Astrocyte (in vitro differentiated cells and primary cell): ENCODE measurements around the gene UHRF1. TPM values are rescaled to one million over a fixed set of nuclear protein-coding genes. Genes with fewer than 3 reads are reported as not detected.
A peak's percentile ranks its signal among the peaks of the same experiment; 100 is the strongest.

ENCODE experiments used
- DNase-seq: peaks from one replicate; pipeline ENCODE4 v3.0.0-alpha.2; 2010; ENCODE audit warnings: low read depth
- FAIRE-seq: peaks from 2 replicates; lab custom pipeline; 2011; peaks lifted over from hg19 to GRCh38; lab: Jason Lieb, UNC
- H2AFZ ChIP-seq: 2 replicates; pipeline ENCODE4 v1.6.0; 2012; ENCODE audit warnings: low read depth, low read length, inconsistent platforms
- H3K27ac ChIP-seq: 2 replicates; pipeline ENCODE4 v1.5.1; 2011; ENCODE audit warnings: low read depth, low read length, inconsistent platforms
- H3K27me3 ChIP-seq: 2 replicates; pipeline ENCODE4 v1.6.0; 2011; ENCODE audit warnings: low read length, inconsistent platforms; ENCODE audit not compliant: insufficient read depth
- H3K36me3 ChIP-seq: 2 replicates; pipeline ENCODE4 v1.5.1; 2011; ENCODE audit warnings: low read length, inconsistent platforms; ENCODE audit not compliant: insufficient read depth
- H3K4me1 ChIP-seq: 2 replicates; pipeline ENCODE4 v1.5.1; 2011; ENCODE audit warnings: low read length, inconsistent platforms; ENCODE audit not compliant: insufficient read depth
- H3K4me2 ChIP-seq: 2 replicates; pipeline ENCODE4 v1.6.0; 2012; ENCODE audit warnings: low read length, inconsistent platforms
- H3K4me3 ChIP-seq: 2 replicates; pipeline ENCODE4 v1.5.1; 2011; ENCODE audit warnings: low read depth, mild to moderate bottlenecking, low read length, inconsistent platforms; ENCODE audit not compliant: insufficient read depth
- H3K79me2 ChIP-seq: 2 replicates; pipeline ENCODE4 v1.6.0; 2012; ENCODE audit warnings: mild to moderate bottlenecking, low read length, inconsistent platforms; ENCODE audit not compliant: insufficient read depth
- H3K9ac ChIP-seq: 2 replicates; pipeline ENCODE4 v1.6.0; 2012; ENCODE audit warnings: mild to moderate bottlenecking, low read length, inconsistent platforms
- H3K9me3 ChIP-seq: 2 replicates; pipeline ENCODE4 v1.5.1; 2012; ENCODE audit warnings: low read depth, mild to moderate bottlenecking, low read length, inconsistent platforms; ENCODE audit not compliant: insufficient read depth
- H4K20me1 ChIP-seq: 2 replicates; pipeline ENCODE4 v1.6.0; 2012; ENCODE audit warnings: low read length, inconsistent platforms; ENCODE audit not compliant: insufficient read depth
- H3K27ac Mint-ChIP-seq: one replicate; pipeline ENCODE4 v1.8.0; 2021; ENCODE audit warnings: mild to moderate bottlenecking, mixed read lengths; ENCODE audit not compliant: unreplicated experiment
- H3K27me3 Mint-ChIP-seq: one replicate; pipeline ENCODE4 v1.8.0; 2021; ENCODE audit warnings: low read depth, mixed read lengths; ENCODE audit not compliant: unreplicated experiment
- H3K36me3 Mint-ChIP-seq: one replicate; pipeline ENCODE4 v1.8.0; 2021; ENCODE audit warnings: low read depth, mixed read lengths; ENCODE audit not compliant: unreplicated experiment
- H3K4me1 Mint-ChIP-seq: one replicate; pipeline ENCODE4 v1.8.0; 2021; ENCODE audit warnings: low read depth, mixed read lengths; ENCODE audit not compliant: unreplicated experiment
- H3K4me3 Mint-ChIP-seq: one replicate; pipeline ENCODE4 v1.8.0; 2021; ENCODE audit warnings: mild to moderate bottlenecking, moderate library complexity, mixed read lengths; ENCODE audit not compliant: unreplicated experiment
- H3K9me3 Mint-ChIP-seq: one replicate; pipeline ENCODE4 v1.8.0; 2021; ENCODE audit warnings: mild to moderate bottlenecking, mixed read lengths; ENCODE audit not compliant: unreplicated experiment
- CTCF ChIP-seq: IDR thresholded peaks from 2 replicates; pipeline ENCODE4 v1.5.1; 2011; ENCODE audit warnings: low read depth, mild to moderate bottlenecking, inconsistent platforms, low read length, moderate library complexity; ENCODE audit not compliant: insufficient read depth
- EZH2 ChIP-seq: IDR thresholded peaks from 2 replicates; pipeline ENCODE4 v1.6.1; 2012; ENCODE audit warnings: mild to moderate bottlenecking, low read length, inconsistent platforms; ENCODE audit not compliant: insufficient read depth
- total RNA-seq: library from RNA; stranded (reverse); gene quantifications from 2 replicates; pipeline ENCODE4 v1.2.1, GENCODE V29; 2021

Gene UHRF1
- total RNA-seq, 1 donor from 2014 or later = 16.2 TPM

DNA sequence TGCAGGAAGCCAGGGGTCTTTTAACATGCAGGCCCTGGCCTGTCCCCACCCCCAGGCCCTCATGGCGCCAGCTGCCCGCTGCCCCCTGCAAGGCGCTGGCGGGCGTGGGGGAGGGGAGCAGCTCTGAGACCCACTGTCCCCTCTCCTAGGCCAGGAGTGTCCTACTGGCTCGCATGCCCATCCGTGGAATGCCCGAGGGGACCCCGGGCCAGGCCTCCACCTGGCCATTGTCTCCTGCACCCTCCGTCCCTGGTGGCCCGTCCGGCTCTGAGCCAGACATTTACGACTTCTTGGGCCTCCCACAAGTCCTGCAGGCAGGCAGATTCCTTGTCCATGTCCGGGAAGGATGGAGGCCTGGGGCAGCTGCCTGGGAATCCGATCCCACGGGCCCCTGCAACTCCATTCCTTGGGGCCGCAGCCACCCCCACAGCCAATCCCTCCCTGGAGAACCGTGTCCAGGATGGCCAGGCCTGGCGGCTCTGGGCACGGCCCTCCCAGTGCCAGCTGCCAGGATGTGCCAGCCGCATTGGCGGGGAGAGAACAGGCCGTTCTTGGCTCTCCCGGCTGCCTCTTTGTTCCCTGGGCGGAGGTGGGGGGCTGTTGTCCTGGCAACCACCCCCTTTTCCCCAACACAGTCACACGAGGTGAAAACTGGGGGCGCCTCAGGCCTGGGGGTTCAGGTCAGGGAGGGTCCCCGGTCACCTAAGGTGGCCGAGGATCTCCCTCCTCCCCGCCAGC, 31.4 kb upstream of the UHRF1 start:
- FAIRE-seq = no peak
- Mint-ChIP-seq H3K27ac (no peak overlapping the region), H3K4me3 (no peak overlapping the region), H3K4me1 (no peaks in the 10 kb centered on the region), H3K27me3 (peaks cover 6% of the 10 kb centered on the region), H3K36me3 (peaks cover 5% of the 10 kb centered on the region), H3K9me3 (no peaks in the 10 kb centered on the region)
- H3K4me3 ChIP-seq = no peak overlapping the region
- H3K4me2 ChIP-seq = peak overlapping the region; percentile 43
- H3K27me3 ChIP-seq = peaks cover 3% of the 10 kb centered on the region
- H3K9me3 ChIP-seq = no peaks in the 10 kb centered on the region
- H3K4me1 ChIP-seq = peaks cover 18% of the 10 kb centered on the region
- no peaks in the 10 kb centered on the region for H3K79me2 ChIP-seq
- no peak for TF ChIP-seq CTCF
- peak overlapping the region; percentile 96 for H2AFZ ChIP-seq
- no peak overlapping the region for H3K27ac ChIP-seq
- no peaks in the 10 kb centered on the region for H3K36me3 ChIP-seq
- H3K9ac ChIP-seq = peak overlapping the region; percentile 65
- DNase-seq = no peak
- H4K20me1 ChIP-seq = no peaks in the 10 kb centered on the region

GRCh38 chr19:4878491-4878968, 30.8 kb upstream of the UHRF1 start:
- H3K27ac ChIP-seq = no peak overlapping the region
- H3K27ac Mint-ChIP-seq = no peak overlapping the region
- no peaks in the 10 kb centered on the region for H3K9me3 ChIP-seq

More at GRCh38 chr19:4878491-4878968, 30.8 kb upstream of the UHRF1 start:
- no peak for DNase-seq
- peak overlapping the region; percentile 43 for H3K4me2 ChIP-seq
- H3K27me3 ChIP-seq = peaks cover 3% of the 10 kb centered on the region
- Mint-ChIP-seq H3K4me1 (no peaks in the 10 kb centered on the region), H3K27me3 (peaks cover 6% of the 10 kb centered on the region), H3K9me3 (no peaks in the 10 kb centered on the region), H3K36me3 (peaks cover 5% of the 10 kb centered on the region), H3K4me3 (no peak overlapping the region)
- peak overlapping the region; percentile 65 for H3K9ac ChIP-seq
- H3K79me2 ChIP-seq = no peaks in the 10 kb centered on the region
- TF ChIP-seq EZH2 (no peak), CTCF (no peak)
- no peak overlapping the region for H3K4me3 ChIP-seq
- peaks cover 18% of the 10 kb centered on the region for H3K4me1 ChIP-seq
- peak overlapping the region; percentile 96 for H2AFZ ChIP-seq
- no peaks in the 10 kb centered on the region for H3K36me3 ChIP-seq
- FAIRE-seq = no peak
- H4K20me1 ChIP-seq = no peaks in the 10 kb centered on the region
